Measurements from ENCODE around the gene TOM1L2. TPM values are rescaled to one million over a fixed set of nuclear protein-coding genes. Genes with fewer than 3 reads are reported as not detected.

TOM1L2 gene
- total RNA-seq, 2 experiments from 2014 or later, result 29.5 to 32.0 TPM

- Mint-ChIP-seq H3K4me3 (no peak overlapping the region), H3K36me3 (ENCODE audit: low read depth) (peaks cover 12% of the 10 kb centered on the region), H3K27ac (peak overlapping the region; percentile 5), H3K9me3 (no peaks in the 10 kb centered on the region), H3K27me3 (no peaks in the 10 kb centered on the region), H3K4me1 (peaks cover 12% of the 10 kb centered on the region)
- CTCF ChIA-PET, result interaction anchor here (0.6 to 2.1 kb wide), 12 partner anchors 11 to 292 kb away, joined by 3 to 13 read pairs (median 4); no protein-coding TSS in a partner anchor
- DNase-seq, result peak; percentile 60
- POLR2A ChIA-PET, result interaction anchor here (0.7 kb wide), 2 partner anchors 18 to 142 kb away, joined by 3 read pairs; no protein-coding TSS in a partner anchor
These were observed 81.1 kb downstream of the TOM1L2 start for GRCh38 chr17:17890773-17891759.

- H3K27me3 Mint-ChIP-seq, result no peaks in the 10 kb centered on the region
- H3K27ac Mint-ChIP-seq, result no peak overlapping the region
- CTCF ChIA-PET, result interaction anchor here (0.6 to 2.1 kb wide), 6 partner anchors 15 to 153 kb away, joined by 3 to 13 read pairs (median 4); no protein-coding TSS in a partner anchor
- H3K4me1 Mint-ChIP-seq, result peaks cover 12% of the 10 kb centered on the region
- H3K9me3 Mint-ChIP-seq, result no peaks in the 10 kb centered on the region
- DNase-seq, result no peak
- POLR2A ChIA-PET, result no interaction called here
- H3K4me3 Mint-ChIP-seq, result no peak overlapping the region
- peaks cover 11% of the 10 kb centered on the region for H3K36me3 Mint-ChIP-seq (ENCODE audit: low read depth)
These were observed 82.3 kb downstream of the TOM1L2 start for GRCh38 chr17:17889922-17890321.

- Mint-ChIP-seq H3K9me3 (no peaks in the 10 kb centered on the region), H3K27me3 (no peaks in the 10 kb centered on the region), H3K4me1 (peaks cover 12% of the 10 kb centered on the region), H3K36me3 (ENCODE audit: low read depth) (peaks cover 11% of the 10 kb centered on the region), H3K4me3 (no peak overlapping the region), H3K27ac (no peak overlapping the region)
- no peak for DNase-seq
- POLR2A ChIA-PET, result no interaction called here
- CTCF ChIA-PET, result interaction anchor here (0.8 to 1.3 kb wide), 2 partner anchors 16 to 27 kb away, joined by 3 read pairs; no protein-coding TSS in a partner anchor
These were observed 83.4 kb downstream of the TOM1L2 start for GRCh38 chr17:17888821-17889220.

GRCh38 chr17:17888371-17888770 is 83.8 kb downstream of the TOM1L2 start:
- no peak overlapping the region for H3K4me3 Mint-ChIP-seq
- ChIA-PET POLR2A (no interaction called here), CTCF (interaction anchor here (0.6 to 1.3 kb wide), 2 partner anchors 15 to 16 kb away, joined by 3 read pairs; no protein-coding TSS in a partner anchor)
- H3K27me3 Mint-ChIP-seq, result no peaks in the 10 kb centered on the region
- DNase-seq, result no peak
- peaks cover 10% of the 10 kb centered on the region for H3K36me3 Mint-ChIP-seq (ENCODE audit: low read depth)
- peaks cover 12% of the 10 kb centered on the region for H3K4me1 Mint-ChIP-seq
- H3K9me3 Mint-ChIP-seq, result no peaks in the 10 kb centered on the region
- H3K27ac Mint-ChIP-seq, result no peak overlapping the region

GRCh38 chr17:17887752-17888304 is 84.4 kb downstream of the TOM1L2 start:
- Mint-ChIP-seq H3K27me3 (no peaks in the 10 kb centered on the region), H3K4me3 (no peak overlapping the region), H3K9me3 (no peaks in the 10 kb centered on the region), H3K4me1 (peaks cover 12% of the 10 kb centered on the region), H3K27ac (no peak overlapping the region), H3K36me3 (ENCODE audit: low read depth) (peaks cover 6% of the 10 kb centered on the region)
- ChIA-PET CTCF (interaction anchor here (0.6 to 1.3 kb wide), 2 partner anchors 15 to 17 kb away, joined by 3 read pairs; no protein-coding TSS in a partner anchor), POLR2A (no interaction called here)
- DNase-seq, result no peak

- ChIA-PET POLR2A (interaction anchor here (0.5 kb wide), 1 partner anchor 80 kb away, joined by 3 read pairs; no protein-coding TSS in a partner anchor), CTCF (interaction anchor here (0.6 to 1.4 kb wide), 3 partner anchors 14 to 142 kb away, joined by 3 read pairs; no protein-coding TSS in a partner anchor)
- peaks cover 3% of the 10 kb centered on the region for H3K4me1 Mint-ChIP-seq
- H3K27me3 Mint-ChIP-seq, result no peaks in the 10 kb centered on the region
- no peak overlapping the region for H3K27ac Mint-ChIP-seq
- DNase-seq, result no peak
- no peaks in the 10 kb centered on the region for H3K9me3 Mint-ChIP-seq
- H3K4me3 Mint-ChIP-seq, result no peak overlapping the region
- H3K36me3 Mint-ChIP-seq (ENCODE audit: low read depth), result peaks cover 2% of the 10 kb centered on the region
These were observed 85.5 kb downstream of the TOM1L2 start for GRCh38 chr17:17886726-17887125.

GRCh38 chr17:17886226-17886625 is 86.0 kb downstream of the TOM1L2 start:
- H3K9me3 Mint-ChIP-seq, result no peaks in the 10 kb centered on the region
- no peak overlapping the region for H3K4me3 Mint-ChIP-seq
- H3K27me3 Mint-ChIP-seq, result no peaks in the 10 kb centered on the region
- ChIA-PET CTCF (interaction anchor here (1.4 kb wide), 1 partner anchor 143 kb away, joined by 3 read pairs; no protein-coding TSS in a partner anchor), POLR2A (no interaction called here)
- H3K4me1 Mint-ChIP-seq, result peaks cover 1% of the 10 kb centered on the region
- peaks cover 2% of the 10 kb centered on the region for H3K36me3 Mint-ChIP-seq (ENCODE audit: low read depth)
- no peak for DNase-seq
- H3K27ac Mint-ChIP-seq, result no peak overlapping the region

- Mint-ChIP-seq H3K36me3 (ENCODE audit: low read depth) (peaks cover 2% of the 10 kb centered on the region), H3K4me3 (no peak overlapping the region), H3K27me3 (no peaks in the 10 kb centered on the region), H3K9me3 (no peaks in the 10 kb centered on the region), H3K4me1 (no peaks in the 10 kb centered on the region), H3K27ac (no peak overlapping the region)
- CTCF ChIA-PET, result interaction anchor here (1.4 to 1.9 kb wide), 2 partner anchors 34 to 143 kb away, joined by 3 to 4 read pairs; no protein-coding TSS in a partner anchor
- POLR2A ChIA-PET, result no interaction called here
- no peak for DNase-seq
These were observed 87.5 kb downstream of the TOM1L2 start for GRCh38 chr17:17884391-17885357.

- Mint-ChIP-seq H3K4me1 (no peaks in the 10 kb centered on the region), H3K4me3 (no peak overlapping the region), H3K27ac (no peak overlapping the region), H3K36me3 (ENCODE audit: low read depth) (peaks cover 2% of the 10 kb centered on the region), H3K27me3 (no peaks in the 10 kb centered on the region), H3K9me3 (no peaks in the 10 kb centered on the region)
- ChIA-PET CTCF (interaction anchor here (1.4 to 1.9 kb wide), 2 partner anchors 35 to 144 kb away, joined by 3 to 4 read pairs; no protein-coding TSS in a partner anchor), POLR2A (no interaction called here)
- DNase-seq, result no peak
These were observed 88.4 kb downstream of the TOM1L2 start for GRCh38 chr17:17883801-17884200.

GRCh38 chr17:17882082-17882581 is 90.1 kb downstream of the TOM1L2 start:
- POLR2A ChIA-PET, result no interaction called here
- CTCF ChIA-PET, result no interaction called here
- H3K27ac Mint-ChIP-seq, result no peak overlapping the region
- no peaks in the 10 kb centered on the region for H3K4me1 Mint-ChIP-seq
- no peaks in the 10 kb centered on the region for H3K36me3 Mint-ChIP-seq (ENCODE audit: low read depth)
- H3K27me3 Mint-ChIP-seq, result no peaks in the 10 kb centered on the region
- H3K9me3 Mint-ChIP-seq, result no peaks in the 10 kb centered on the region
- H3K4me3 Mint-ChIP-seq, result no peak overlapping the region
- no peak for DNase-seq

GRCh38 chr17:17880577-17881196 is 91.5 kb downstream of the TOM1L2 start:
- ChIA-PET CTCF (interaction anchor here (0.8 to 1.8 kb wide), 2 partner anchors 10 to 69 kb away, joined by 3 to 5 read pairs; no protein-coding TSS in a partner anchor), POLR2A (no interaction called here)
- Mint-ChIP-seq H3K27ac (no peak overlapping the region), H3K4me3 (no peak overlapping the region), H3K9me3 (no peaks in the 10 kb centered on the region), H3K4me1 (no peaks in the 10 kb centered on the region), H3K36me3 (ENCODE audit: low read depth) (peaks cover 3% of the 10 kb centered on the region), H3K27me3 (no peaks in the 10 kb centered on the region)
- DNase-seq, result no peak
